ES-I3 (cell line): ENCODE data around the gene RDX.

Source experiments
- H3K36me3 ChIP-seq: 2 replicates; pipeline ENCODE4 v1.6.1; 2013; ENCODE audit warnings: mild to moderate bottlenecking, low read length, control low read depth, moderate library complexity; ENCODE audit not compliant: insufficient read depth
- H3K4me1 ChIP-seq: 2 replicates; pipeline ENCODE4 v1.6.1; 2013; ENCODE audit warnings: mild to moderate bottlenecking, control low read depth, low read length; ENCODE audit not compliant: insufficient read depth
- H3K9ac ChIP-seq: 2 replicates; pipeline ENCODE4 v1.6.1; 2013; ENCODE audit warnings: low read depth, mild to moderate bottlenecking, low read length, moderate library complexity
- H3K9me3 ChIP-seq: 2 replicates; pipeline ENCODE4 v1.6.1; 2013; ENCODE audit warnings: mild to moderate bottlenecking, low read length, moderate library complexity; ENCODE audit not compliant: control insufficient read depth, insufficient read depth

The RDX gene

GRCh38 chr11:110148775-110149744 is 147.4 kb downstream of the RDX start:
- H3K4me1 ChIP-seq: 0 out of 2 replicates have a peak, but pooled peaks cover 8% of the 10 kb centered on the region
- no peaks in the 10 kb centered on the region for H3K36me3 ChIP-seq
- H3K9me3 ChIP-seq: no peaks in the 10 kb centered on the region
- no peak overlapping the region for H3K9ac ChIP-seq

GRCh38 chr11:110147962-110148709 is 148.3 kb downstream of the RDX start:
- 0 out of 2 replicates have a peak, but pooled peaks cover 8% of the 10 kb centered on the region for H3K4me1 ChIP-seq
- H3K36me3 ChIP-seq: no peaks in the 10 kb centered on the region
- no peak overlapping the region for H3K9ac ChIP-seq
- no peaks in the 10 kb centered on the region for H3K9me3 ChIP-seq

DNA sequence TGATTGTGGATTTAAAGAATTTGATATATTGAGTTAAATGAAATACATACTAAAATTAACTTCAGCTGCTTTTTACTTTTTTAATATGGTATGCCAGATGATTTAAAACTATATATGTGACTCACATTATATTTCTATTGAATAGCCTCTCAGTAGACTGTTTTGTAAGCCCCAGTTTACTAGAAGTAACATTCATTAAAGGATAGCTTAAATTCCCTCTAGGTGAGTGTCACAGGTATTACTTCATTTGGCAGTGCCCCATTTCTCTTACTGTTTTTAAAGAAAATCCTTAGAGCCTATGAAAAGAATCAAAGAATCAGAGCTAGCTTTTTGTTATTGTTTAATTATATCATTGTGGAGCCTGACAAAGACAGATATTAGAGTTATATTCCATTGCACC is 154.6 kb downstream of the RDX start:
- no peaks in the 10 kb centered on the region for H3K36me3 ChIP-seq
- no peaks in the 10 kb centered on the region for H3K9me3 ChIP-seq
- H3K4me1 ChIP-seq: no peaks in the 10 kb centered on the region
- no peak overlapping the region for H3K9ac ChIP-seq

DNA sequence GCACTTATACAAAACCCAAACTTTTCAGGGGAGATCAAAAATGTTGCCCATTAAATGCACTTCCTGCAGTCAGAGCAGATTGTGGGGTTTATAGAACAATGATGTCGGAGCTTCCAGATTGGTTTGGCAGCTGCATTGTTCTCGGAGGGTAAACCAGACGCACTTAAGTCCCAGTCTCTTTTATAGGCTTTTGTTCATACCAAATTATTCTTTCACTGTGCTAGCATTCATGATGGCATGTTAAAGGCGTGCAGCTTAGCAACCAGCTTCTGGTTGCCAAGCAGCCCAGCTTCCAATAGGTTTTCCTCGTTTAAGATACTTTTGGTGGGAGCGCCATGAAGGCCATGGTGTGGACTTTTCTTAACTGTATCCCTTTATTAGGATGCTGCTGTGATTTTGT is 162.3 kb downstream of the RDX start:
- H3K36me3 ChIP-seq: no peaks in the 10 kb centered on the region
- no peaks in the 10 kb centered on the region for H3K9me3 ChIP-seq
- peaks cover 24% of the 10 kb centered on the region for H3K4me1 ChIP-seq
- H3K9ac ChIP-seq: no peak overlapping the region

DNA sequence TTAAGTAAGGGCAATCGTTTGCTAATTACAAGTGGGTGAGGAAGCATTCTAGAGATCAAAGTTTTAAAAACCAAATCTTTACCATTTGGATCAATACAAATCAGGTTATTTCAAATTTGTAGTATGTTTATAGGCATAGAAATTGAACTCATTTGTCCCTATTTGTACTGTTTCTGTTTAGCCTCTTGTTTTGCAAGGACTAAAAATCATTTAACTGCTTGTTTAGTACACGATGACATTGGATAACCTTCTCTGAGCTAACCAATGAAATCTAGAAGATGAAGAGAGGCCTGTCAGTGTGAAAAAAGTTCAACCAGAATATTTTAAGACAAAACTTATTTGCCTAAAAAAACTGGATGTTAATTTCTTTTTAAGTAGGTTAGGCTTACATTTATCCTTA is 163.3 kb downstream of the RDX start:
- Histone ChIP-seq H3K9me3 (no peaks in the 10 kb centered on the region), H3K4me1 (peaks cover 33% of the 10 kb centered on the region), H3K9ac (no peak overlapping the region), H3K36me3 (no peaks in the 10 kb centered on the region)

DNA sequence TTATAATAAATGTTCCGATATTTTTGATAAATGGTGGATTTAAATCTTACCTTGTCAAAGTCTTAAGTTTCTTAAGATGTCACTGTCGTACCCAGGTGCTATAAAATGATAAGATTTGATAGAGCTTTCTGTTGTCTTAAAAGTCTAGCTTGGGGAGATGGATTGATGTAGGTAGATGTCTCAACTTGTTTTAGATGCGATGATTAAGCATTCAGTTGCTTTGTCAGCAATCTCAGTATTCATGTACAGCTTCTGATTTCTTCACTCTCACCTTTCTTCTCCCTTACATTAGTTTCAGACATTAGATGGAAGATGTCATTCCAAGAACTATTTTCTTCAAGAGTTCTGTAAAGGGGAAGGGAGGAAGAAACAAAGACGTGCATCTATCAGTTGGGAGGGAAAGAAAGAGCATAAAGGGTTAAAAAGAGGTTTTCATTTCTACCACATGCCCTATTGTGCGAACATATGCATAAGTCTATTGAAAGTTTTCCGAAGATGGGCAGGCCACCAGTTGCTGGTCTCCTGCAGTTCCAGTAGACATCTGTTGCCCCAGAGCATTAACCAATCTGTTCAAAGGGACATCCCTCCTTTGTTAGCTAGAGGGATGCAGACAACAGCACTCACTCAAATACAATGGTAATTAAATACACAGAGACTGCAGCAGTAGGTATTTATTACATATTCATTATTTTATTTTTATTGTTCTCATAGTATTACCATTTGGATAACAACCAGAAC is 164.9 kb downstream of the RDX start:
- H3K36me3 ChIP-seq: no peaks in the 10 kb centered on the region
- no peaks in the 10 kb centered on the region for H3K9me3 ChIP-seq
- H3K4me1 ChIP-seq: peaks cover 41% of the 10 kb centered on the region
- no peak overlapping the region for H3K9ac ChIP-seq

- Histone ChIP-seq H3K36me3 (no peaks in the 10 kb centered on the region), H3K4me1 (peaks cover 41% of the 10 kb centered on the region), H3K9ac (no peak overlapping the region; the same call in 1 of the 2 replicates), H3K9me3 (no peaks in the 10 kb centered on the region)
These were observed 165.7 kb downstream of the RDX start for GRCh38 chr11:110130642-110131238.

- Histone ChIP-seq H3K36me3 (no peaks in the 10 kb centered on the region), H3K9ac (no peak overlapping the region), H3K9me3 (no peaks in the 10 kb centered on the region), H3K4me1 (peaks cover 41% of the 10 kb centered on the region)
These were observed 168.3 kb downstream of the RDX start for GRCh38 chr11:110128161-110128560.

DNA sequence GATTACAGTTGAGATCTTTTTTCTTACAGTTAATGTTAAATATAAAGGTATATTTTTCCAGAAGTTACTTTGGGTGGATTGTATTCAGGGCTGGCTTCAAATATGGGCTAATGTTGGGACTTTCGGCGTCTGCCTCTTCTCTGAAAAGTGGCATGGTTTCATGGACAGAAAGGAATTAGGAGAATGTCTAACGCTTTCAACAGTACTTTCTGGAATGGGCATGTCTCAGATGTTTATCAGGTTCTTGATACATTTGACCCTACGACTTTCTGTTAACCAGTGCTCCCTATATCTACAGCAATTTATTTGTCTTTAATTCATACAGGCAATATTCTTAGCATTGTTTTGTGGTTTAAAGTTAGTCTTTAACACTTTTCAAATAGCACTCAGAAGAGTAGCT is 169.5 kb downstream of the RDX start:
- peaks cover 46% of the 10 kb centered on the region for H3K4me1 ChIP-seq

DNA sequence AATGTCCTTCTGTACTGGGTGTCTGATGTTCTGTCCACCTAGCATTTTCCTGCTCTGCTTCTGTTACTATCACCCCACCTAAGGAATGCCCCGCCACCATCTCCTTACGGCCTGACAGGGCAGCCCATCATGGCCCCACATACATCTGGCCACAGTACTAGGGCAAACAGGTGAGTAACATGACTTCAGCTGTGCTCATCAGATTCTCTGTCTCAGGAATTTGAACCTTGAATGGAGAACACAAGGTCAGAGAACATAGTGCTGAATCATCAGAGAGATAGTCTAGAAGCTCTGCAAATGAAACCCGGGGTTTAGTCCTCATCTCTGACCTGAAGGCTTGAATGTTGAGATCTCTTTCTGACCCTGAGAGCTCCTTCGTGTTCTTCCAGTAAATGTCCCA is 170.8 kb downstream of the RDX start:
- no peaks in the 10 kb centered on the region for H3K9me3 ChIP-seq
- no peaks in the 10 kb centered on the region for H3K36me3 ChIP-seq
- H3K9ac ChIP-seq: no peak overlapping the region
- H3K4me1 ChIP-seq: peaks cover 40% of the 10 kb centered on the region

More for the DNA sequence above, 169.5 kb downstream of the RDX start:
- no peak overlapping the region for H3K9ac ChIP-seq
- H3K9me3 ChIP-seq: no peaks in the 10 kb centered on the region
- no peaks in the 10 kb centered on the region for H3K36me3 ChIP-seq
